WTC11 (cell line): ENCODE data around the gene MAGI2. TPM values are rescaled to one million over a fixed set of nuclear protein-coding genes. Genes with fewer than 3 reads are reported as not detected.

Experiments used
- ATAC-seq: fragments of 200-7000 bp; cut with Tn5 transposase; 2 replicates; pipeline ENCODE4 v1.10.0; 2021; ENCODE audit warnings: mild to moderate bottlenecking, moderate library complexity
- CTCF ChIA-PET: fragments of 300-600 bp; sonication (Branson Sonifier 250); formaldehyde crosslinking; loops from one replicate; lab custom pipeline; 2021; ENCODE audit warnings: antibody characterized with exemption; lab: Charles Lee
- POLR2A ChIA-PET: fragments of 350-600 bp; sonication (Branson Sonifier 250); formaldehyde crosslinking; loops from one replicate; lab custom pipeline; 2021; ENCODE audit warnings: antibody characterized with exemption; lab: Charles Lee
- DNase-seq: peaks from one replicate; pipeline ENCODE4 v3.0.0; 2021; ENCODE audit warnings: low spot score
- H3K27ac Mint-ChIP-seq: 2 replicates; pipeline ENCODE4 v1.8.0; 2021; ENCODE audit warnings: mixed read lengths
- H3K27me3 Mint-ChIP-seq: 2 replicates; pipeline ENCODE4 v1.8.0; 2021; ENCODE audit warnings: low read depth, mild to moderate bottlenecking, moderate library complexity, mixed read lengths
- H3K36me3 Mint-ChIP-seq: 2 replicates; pipeline ENCODE4 v1.8.0; 2021; ENCODE audit warnings: mixed read lengths
- H3K4me1 Mint-ChIP-seq: 2 replicates; pipeline ENCODE4 v1.8.0; 2022; ENCODE audit warnings: mixed read lengths
- H3K4me3 Mint-ChIP-seq: 2 replicates; pipeline ENCODE4 v1.8.0; 2021; ENCODE audit warnings: mild to moderate bottlenecking, moderate library complexity, mixed read lengths
- H3K9me3 Mint-ChIP-seq: 2 replicates; pipeline ENCODE4 v1.8.0; 2021; ENCODE audit warnings: mixed read lengths
- AFF4 ChIP-seq: sonication (generic); formaldehyde crosslinking; IDR thresholded peaks from 2 replicates; pipeline ENCODE4 v1.8.1; 2023; ENCODE audit warnings: mild to moderate bottlenecking, missing genetic modification reagents, borderline replicate concordance
- ATF2 ChIP-seq: sonication (generic); formaldehyde crosslinking; IDR thresholded peaks from 2 replicates; pipeline ENCODE4 v1.8.1; 2022; ENCODE audit warnings: low read depth, missing genetic modification reagents, borderline replicate concordance
- CBFB ChIP-seq: sonication (generic); formaldehyde crosslinking; IDR thresholded peaks from 2 replicates; pipeline ENCODE4 v1.8.1; 2022; ENCODE audit warnings: mild to moderate bottlenecking, low read depth, missing genetic modification reagents
- CREB1 ChIP-seq: sonication (generic); formaldehyde crosslinking; IDR thresholded peaks from 2 replicates; pipeline ENCODE4 v1.8.0; 2023; ENCODE audit warnings: mild to moderate bottlenecking, missing genetic modification reagents
- FOXK1 ChIP-seq: sonication (generic); formaldehyde crosslinking; IDR thresholded peaks from 2 replicates; pipeline ENCODE4 v1.8.0; 2022; ENCODE audit warnings: mild to moderate bottlenecking, moderate library complexity, missing genetic modification reagents
- FOXP1 ChIP-seq: sonication (generic); formaldehyde crosslinking; IDR thresholded peaks from 2 replicates; pipeline ENCODE4 v1.8.0; 2022; ENCODE audit warnings: missing genetic modification reagents, mild to moderate bottlenecking, moderate library complexity, borderline replicate concordance
- FOXP4 ChIP-seq: sonication (generic); formaldehyde crosslinking; IDR thresholded peaks from 2 replicates; pipeline ENCODE4 v1.8.0; 2022; ENCODE audit warnings: mild to moderate bottlenecking, missing genetic modification reagents
- GABPB1 ChIP-seq: sonication (generic); formaldehyde crosslinking; IDR thresholded peaks from 2 replicates; pipeline ENCODE4 v1.8.1; 2023; ENCODE audit warnings: mild to moderate bottlenecking, missing genetic modification reagents
- GTF2I ChIP-seq: fragments of 250-450 bp; sonication (Bioruptor Pico); conservative IDR thresholded peaks from 2 replicates; pipeline ENCODE4 v1.4.0; 2021; ENCODE audit warnings: mild to moderate bottlenecking
- IRF2 ChIP-seq: sonication (generic); formaldehyde crosslinking; IDR thresholded peaks from 2 replicates; pipeline ENCODE4 v1.8.0; 2022; ENCODE audit warnings: low read depth, missing genetic modification reagents, borderline replicate concordance
- NFE2L1 ChIP-seq: sonication (generic); formaldehyde crosslinking; IDR thresholded peaks from 2 replicates; pipeline ENCODE4 v1.8.1; 2023; ENCODE audit warnings: missing genetic modification reagents
- NR2C2 ChIP-seq: sonication (generic); formaldehyde crosslinking; IDR thresholded peaks from 2 replicates; pipeline ENCODE4 v1.8.0; 2022; ENCODE audit warnings: mild to moderate bottlenecking, missing genetic modification reagents
- RORB ChIP-seq: fragments of 250-450 bp; sonication (Bioruptor Pico); IDR thresholded peaks from 2 replicates; pipeline ENCODE4 v1.9.0; 2021; ENCODE audit warnings: mild to moderate bottlenecking
- ZNF423 ChIP-seq: fragments of 250-450 bp; sonication (Bioruptor Pico); IDR thresholded peaks from 2 replicates; pipeline ENCODE4 v2.1.2; 2022; ENCODE audit warnings: mild to moderate bottlenecking, moderate library complexity
- ZNF671 ChIP-seq: fragments of 250-450 bp; sonication (Bioruptor Pico); IDR thresholded peaks from 2 replicates; pipeline ENCODE4 v1.8.0; 2021; ENCODE audit warnings: mild to moderate bottlenecking
- total RNA-seq: library from RNA; stranded (reverse); gene quantifications from 3 replicates; pipeline ENCODE4 v1.2.3, GENCODE V29; 2021
- TF ChIP-seq, protein P1 (sequence below): sonication (generic); formaldehyde crosslinking; IDR thresholded peaks from 2 replicates; pipeline ENCODE4 v1.8.1; 2023; ENCODE audit warnings: mild to moderate bottlenecking, missing genetic modification reagents, moderate library complexity

The MAGI2 gene
- total RNA-seq, 1 experiment from 2014 or later: 26.6 TPM

- TF ChIP-seq, protein P1, sequence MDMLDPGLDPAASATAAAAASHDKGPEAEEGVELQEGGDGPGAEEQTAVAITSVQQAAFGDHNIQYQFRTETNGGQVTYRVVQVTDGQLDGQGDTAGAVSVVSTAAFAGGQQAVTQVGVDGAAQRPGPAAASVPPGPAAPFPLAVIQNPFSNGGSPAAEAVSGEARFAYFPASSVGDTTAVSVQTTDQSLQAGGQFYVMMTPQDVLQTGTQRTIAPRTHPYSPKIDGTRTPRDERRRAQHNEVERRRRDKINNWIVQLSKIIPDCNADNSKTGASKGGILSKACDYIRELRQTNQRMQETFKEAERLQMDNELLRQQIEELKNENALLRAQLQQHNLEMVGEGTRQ: peak; percentile 47; the same call in 1 of the 2 replicates
- no peak for TF ChIP-seq FOXP1 (CRISPR knock-in tag)
Measured at GRCh38 chr7:78141522-78142281, 1311.8 kb downstream of the MAGI2 start (continued).

- CTCF ChIA-PET: no interaction called here
- POLR2A ChIA-PET: no interaction called here
- H3K9me3 Mint-ChIP-seq: no peaks in the 10 kb centered on the region
- H3K27ac Mint-ChIP-seq: peak overlapping the region; percentile 31
- no peak overlapping the region for H3K4me3 Mint-ChIP-seq
- DNase-seq (no peak), ATAC-seq (no peak)
- H3K27me3 Mint-ChIP-seq: no peaks in the 10 kb centered on the region
- peaks cover 12% of the 10 kb centered on the region for H3K4me1 Mint-ChIP-seq
- H3K36me3 Mint-ChIP-seq: no peaks in the 10 kb centered on the region
- no peak for TF ChIP-seq NR2C2 (CRISPR knock-in tag)
- no peak for TF ChIP-seq GABPB1 (CRISPR knock-in tag)
- TF ChIP-seq CREB1 (CRISPR knock-in tag): no peak
- no peak for TF ChIP-seq FOXP4 (CRISPR knock-in tag)
- TF ChIP-seq, protein P1: no peak
Measured at GRCh38 chr7:78140109-78140508, 1313.4 kb downstream of the MAGI2 start.

DNA sequence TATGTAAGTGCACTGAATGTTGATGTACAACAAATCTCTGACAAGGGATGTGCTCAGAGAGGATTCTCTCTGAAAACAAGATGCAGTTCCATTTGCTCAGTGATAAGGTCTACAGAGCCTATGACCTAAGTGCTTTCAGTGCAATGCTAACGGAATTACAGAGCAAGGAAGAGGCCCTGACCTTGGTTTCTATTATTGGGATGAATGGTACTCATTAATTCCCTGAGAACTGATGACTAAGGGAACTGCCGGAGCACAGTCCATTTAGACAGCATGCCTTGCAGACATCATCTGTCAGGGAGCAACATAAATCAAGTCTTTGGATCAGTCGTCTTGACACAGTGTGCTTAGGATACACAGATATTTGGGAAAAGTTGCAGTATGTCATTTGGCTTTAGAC lies 1314.1 kb downstream of the MAGI2 start:
- H3K9me3 Mint-ChIP-seq: no peaks in the 10 kb centered on the region
- no peaks in the 10 kb centered on the region for H3K36me3 Mint-ChIP-seq
- TF ChIP-seq IRF2 (CRISPR knock-in tag) (no peak), NFE2L1 (CRISPR knock-in tag) (no peak), FOXK1 (no peak), CBFB (CRISPR knock-in tag) (no peak), ZNF671 (no peak), ATF2 (no peak), ZNF423 (no peak), GTF2I (no peak), RORB (CRISPR knock-in tag) (no peak), AFF4 (CRISPR knock-in tag) (no peak)
- TF ChIP-seq, all 79 proteins: peak for 0
- ATAC-seq (no peak), DNase-seq (no peak)
- Mint-ChIP-seq H3K27ac (no peak overlapping the region), H3K4me3 (no peak overlapping the region), H3K27me3 (no peaks in the 10 kb centered on the region), H3K4me1 (peaks cover 12% of the 10 kb centered on the region)
- POLR2A ChIA-PET: no interaction called here
- CTCF ChIA-PET: no interaction called here
